Parathyroid adenoma (tissue), 2 donors: ENCODE data around the gene TSPAN16.

Experiments used
- H2AFZ ChIP-seq: fragments of 300-600 bp; sonication (generic); one replicate; pipeline ENCODE4 v1.7.0; 2017; ENCODE audit warnings: antibody characterized with exemption, mild to moderate bottlenecking
- H3K27ac ChIP-seq: fragments of 300-600 bp; sonication (generic); one replicate; pipeline ENCODE4 v1.7.0; 2017
- H3K27me3 ChIP-seq: fragments of 300-600 bp; sonication (generic); one replicate; pipeline ENCODE4 v1.7.0; 2017; ENCODE audit warnings: low read length; ENCODE audit not compliant: control insufficient read depth, insufficient read depth
- H3K36me3 ChIP-seq: fragments of 300-600 bp; sonication (generic); one replicate; pipeline ENCODE4 v1.7.0; 2017; ENCODE audit warnings: low read length; ENCODE audit not compliant: control insufficient read depth, insufficient read depth
- H3K4me1 ChIP-seq: fragments of 300-600 bp; sonication (generic); one replicate; pipeline ENCODE4 v1.7.0; 2017; ENCODE audit warnings: control low read depth
- H3K4me2 ChIP-seq: fragments of 300-600 bp; sonication (generic); one replicate; pipeline ENCODE4 v1.7.0; 2017; ENCODE audit warnings: low read length
- H3K4me3 ChIP-seq: fragments of 300-600 bp; sonication (generic); one replicate; pipeline ENCODE4 v1.7.0; 2017; ENCODE audit warnings: low read depth, low read length
- H3K79me2 ChIP-seq: fragments of 300-600 bp; sonication (generic); one replicate; pipeline ENCODE4 v1.7.0; 2017; ENCODE audit warnings: control low read depth
- H3K9ac ChIP-seq: fragments of 300-600 bp; sonication (generic); one replicate; pipeline ENCODE4 v1.7.0; 2017; ENCODE audit warnings: mild to moderate bottlenecking
- H3K9me3 ChIP-seq: fragments of 300-600 bp; sonication (generic); one replicate; pipeline ENCODE4 v1.7.0; 2017; ENCODE audit warnings: low read length; ENCODE audit not compliant: control insufficient read depth
- CTCF ChIP-seq: fragments of 300-600 bp; sonication (generic); IDR thresholded peaks from one replicate; pipeline ENCODE4 v1.7.0; 2017; ENCODE audit warnings: antibody characterized with exemption, mild to moderate bottlenecking
- donor health status: primary hyperparathyroidism.

The TSPAN16 gene, protein sequence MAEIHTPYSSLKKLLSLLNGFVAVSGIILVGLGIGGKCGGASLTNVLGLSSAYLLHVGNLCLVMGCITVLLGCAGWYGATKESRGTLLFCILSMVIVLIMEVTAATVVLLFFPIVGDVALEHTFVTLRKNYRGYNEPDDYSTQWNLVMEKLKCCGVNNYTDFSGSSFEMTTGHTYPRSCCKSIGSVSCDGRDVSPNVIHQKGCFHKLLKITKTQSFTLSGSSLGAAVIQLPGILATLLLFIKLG

GRCh38 chr19:11295665-11296245, at the start of gene TSPAN16:
TSPAN16 (plus strand) TSS chr19:11296160; CDS start chr19:11296298, 138 bp downstream.
- Histone ChIP-seq H2AFZ (peak within 1 kb of the TSS; percentile 54), H3K36me3 (no peaks in the 10 kb centered on the region), H3K79me2 (no peaks in the 10 kb centered on the region), H3K27me3 (no peaks in the 10 kb centered on the region), H3K9ac (no peak within 1 kb of the TSS), H3K27ac (no peak within 1 kb of the TSS), H3K4me2 (no peak within 1 kb of the TSS), H3K4me1 (no peaks in the 10 kb centered on the region), H3K4me3 (no peak within 1 kb of the TSS), H3K9me3 (no peaks in the 10 kb centered on the region)
- TF ChIP-seq CTCF = no peak

GRCh38 chr19:11246941-11247340, 49.0 kb upstream of the TSPAN16 start:
- Histone ChIP-seq H3K9ac (no peak overlapping the region), H3K4me3 (no peak overlapping the region), H3K27me3 (no peaks in the 10 kb centered on the region), H3K27ac (peak overlapping the region; percentile 49), H3K9me3 (no peaks in the 10 kb centered on the region), H2AFZ (no peak overlapping the region), H3K4me2 (no peak overlapping the region), H3K36me3 (no peaks in the 10 kb centered on the region), H3K4me1 (no peaks in the 10 kb centered on the region), H3K79me2 (no peaks in the 10 kb centered on the region)
- TF ChIP-seq CTCF = no peak

DNA sequence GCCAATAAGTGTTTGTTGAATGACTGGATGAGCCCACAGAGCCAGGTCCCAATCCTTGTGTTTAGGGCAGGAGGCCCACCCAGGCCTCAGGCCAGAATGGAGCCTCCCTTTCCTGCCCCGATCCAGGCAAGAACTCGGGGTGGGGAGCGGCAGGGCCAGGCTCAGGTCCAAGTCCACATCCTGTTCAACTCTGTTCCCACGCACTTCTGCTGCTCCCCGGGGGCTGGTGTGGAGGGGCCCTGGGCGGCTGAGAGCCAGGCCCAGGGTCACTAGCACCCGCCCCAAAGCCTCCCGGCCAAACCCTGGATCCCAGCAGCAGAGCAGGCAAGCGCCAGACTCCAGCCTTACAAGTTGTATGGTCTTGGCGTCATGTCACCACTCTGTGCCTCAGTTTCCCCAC, 48.6 kb upstream of the TSPAN16 start:
- Histone ChIP-seq H3K4me2 (no peak overlapping the region), H3K36me3 (no peaks in the 10 kb centered on the region), H3K79me2 (no peaks in the 10 kb centered on the region), H3K9me3 (no peaks in the 10 kb centered on the region), H2AFZ (no peak overlapping the region), H3K9ac (no peak overlapping the region), H3K27ac (peak overlapping the region; percentile 61), H3K27me3 (no peaks in the 10 kb centered on the region), H3K4me1 (no peaks in the 10 kb centered on the region), H3K4me3 (no peak overlapping the region)
- TF ChIP-seq CTCF = no peak

- H3K4me2 ChIP-seq = no peak overlapping the region
- no peak overlapping the region for H2AFZ ChIP-seq
- no peak for TF ChIP-seq CTCF
- no peak overlapping the region for H3K4me3 ChIP-seq
- H3K4me1 ChIP-seq = no peaks in the 10 kb centered on the region
- H3K27me3 ChIP-seq = no peaks in the 10 kb centered on the region
- no peaks in the 10 kb centered on the region for H3K9me3 ChIP-seq
- no peaks in the 10 kb centered on the region for H3K36me3 ChIP-seq
- no peaks in the 10 kb centered on the region for H3K79me2 ChIP-seq
- no peak overlapping the region for H3K9ac ChIP-seq
- H3K27ac ChIP-seq = peak overlapping the region; percentile 61
Observed at GRCh38 chr19:11247934-11248333, 48.0 kb upstream of the TSPAN16 start.

- Histone ChIP-seq H3K9me3 (no peaks in the 10 kb centered on the region), H3K36me3 (no peaks in the 10 kb centered on the region), H3K27ac (no peak overlapping the region), H3K4me2 (no peak overlapping the region), H3K9ac (no peak overlapping the region), H3K27me3 (no peaks in the 10 kb centered on the region), H3K4me3 (no peak overlapping the region), H2AFZ (no peak overlapping the region), H3K4me1 (no peaks in the 10 kb centered on the region), H3K79me2 (no peaks in the 10 kb centered on the region)
- no peak for TF ChIP-seq CTCF
Observed at GRCh38 chr19:11248852-11249251, 47.1 kb upstream of the TSPAN16 start.
